IMR-90 (cell line): Measurements from ENCODE around the gene GJA10. TPM values are rescaled to one million over a fixed set of nuclear protein-coding genes. Genes with fewer than 3 reads are reported as not detected.

ENCODE experiments used
- ATAC-seq: fragments of 200-7000 bp; cut with Tn5 transposase; 2 replicates; pipeline ENCODE4 v1.9.1; 2020; ENCODE audit warnings: low read depth, mild to moderate bottlenecking, moderate library complexity
- BruUV-seq: library from RNA; stranded (reverse); fragments of 400-500 nt; replicated peaks from 2 replicates; lab custom pipeline; 2021; lab: Mats Ljungman, UMichigan
- CTCF ChIA-PET: fragments of 300-600 bp; formaldehyde crosslinking; extraction: SDS; loops from one replicate; lab custom pipeline; 2021; ENCODE audit warnings: antibody characterized with exemption; lab: Yijun Ruan, JAX
- POLR2A ChIA-PET: fragments of 300-600 bp; sonication (Branson Sonifier 250); formaldehyde crosslinking; loops from one replicate; lab custom pipeline; 2022; ENCODE audit warnings: antibody characterized with exemption; ENCODE audit not compliant: unreplicated experiment; lab: Charles Lee
- DNase-seq: peaks from one replicate; pipeline ENCODE4 v3.0.0; 2013
- H2AFZ ChIP-seq: replicated peaks from 2 replicates; pipeline ENCODE3; 2013; ENCODE audit warnings: low read length, mild to moderate bottlenecking; ENCODE audit not compliant: poor library complexity
- H2AK5ac ChIP-seq: 2 replicates; pipeline ENCODE4 v1.6.1; 2013; ENCODE audit warnings: low read depth, low read length, inconsistent platforms
- H2AK9ac ChIP-seq: replicated peaks from 2 replicates; pipeline ENCODE3; 2013; ENCODE audit warnings: mild to moderate bottlenecking, low read depth, low read length, moderate library complexity; ENCODE audit not compliant: poor library complexity
- H2BK120ac ChIP-seq: 2 replicates; pipeline ENCODE4 v1.6.1; 2013; ENCODE audit warnings: low read depth, low read length, inconsistent platforms
- H2BK15ac ChIP-seq: 3 replicates; pipeline ENCODE4 v1.6.1; 2013; ENCODE audit warnings: low read depth, low read length, inconsistent platforms
- H2BK20ac ChIP-seq: 2 replicates; pipeline ENCODE4 v1.6.1; 2013; ENCODE audit warnings: low read depth, mild to moderate bottlenecking, inconsistent platforms, low read length, moderate library complexity
- H2BK5ac ChIP-seq: 2 replicates; pipeline ENCODE4 v1.6.1; 2013; ENCODE audit warnings: mild to moderate bottlenecking, low read depth, low read length, inconsistent platforms; ENCODE audit not compliant: poor library complexity, severe bottlenecking
- H3K14ac ChIP-seq: replicated peaks from 2 replicates; pipeline ENCODE4 v1.6.1; 2013; ENCODE audit warnings: low read depth, low read length, inconsistent platforms
- H3K18ac ChIP-seq: 2 replicates; pipeline ENCODE4 v1.6.1; 2013; ENCODE audit warnings: low read depth, low read length, control low read depth
- H3K23ac ChIP-seq: 2 replicates; pipeline ENCODE4 v1.6.1; 2013; ENCODE audit warnings: low read depth, low read length, inconsistent platforms
- H3K27ac ChIP-seq: 2 replicates; pipeline ENCODE4 v1.5.1; 2013; ENCODE audit warnings: mild to moderate bottlenecking, control low read depth, low read length; ENCODE audit not compliant: insufficient read depth
- H3K27me3 ChIP-seq: 2 replicates; pipeline ENCODE4 v1.6.1; 2013; ENCODE audit warnings: low read length; ENCODE audit not compliant: control insufficient read depth, insufficient read depth
- H3K36me3 ChIP-seq: 2 replicates; pipeline ENCODE4 v1.6.1; 2013; ENCODE audit warnings: low read length, mixed read lengths; ENCODE audit not compliant: control insufficient read depth, insufficient read depth
- H3K4ac ChIP-seq: 2 replicates; pipeline ENCODE4 v1.6.1; 2013; ENCODE audit warnings: low read depth, low read length, inconsistent platforms
- H3K4me1 ChIP-seq: 2 replicates; pipeline ENCODE4 v1.6.1; 2013; ENCODE audit warnings: low read length, mixed read lengths; ENCODE audit not compliant: control insufficient read depth, insufficient read depth
- H3K4me2 ChIP-seq: 2 replicates; pipeline ENCODE4 v1.6.1; 2013; ENCODE audit warnings: low read depth, mild to moderate bottlenecking, control low read depth, low read length, moderate library complexity
- H3K4me3 ChIP-seq: 2 replicates; pipeline ENCODE4 v1.5.1; 2013; ENCODE audit warnings: low read depth, mild to moderate bottlenecking, control low read depth, low read length, moderate library complexity; ENCODE audit not compliant: insufficient read depth
- H3K56ac ChIP-seq: 2 replicates; pipeline ENCODE4 v1.6.1; 2013; ENCODE audit warnings: low read length, inconsistent platforms; ENCODE audit not compliant: insufficient read depth; ENCODE audit errors: extremely low read depth
- H3K79me1 ChIP-seq, 2 experiments: 2 replicates each; pipeline ENCODE4 v1.6.1; 2013; ENCODE audit warnings: low read length in 2 of 2, inconsistent platforms in 1 of 2, low read depth in 1 of 2
- H3K9ac ChIP-seq: 2 replicates; pipeline ENCODE4 v1.6.1; 2013; ENCODE audit warnings: low read depth, low read length, control low read depth
- H3K9me1 ChIP-seq: 2 replicates; pipeline ENCODE4 v1.6.1; 2013; ENCODE audit warnings: low read length, inconsistent platforms; ENCODE audit not compliant: insufficient read depth
- H3K9me3 ChIP-seq: 2 replicates; pipeline ENCODE4 v1.6.1; 2013; ENCODE audit warnings: low read length; ENCODE audit not compliant: control insufficient read depth, insufficient read depth
- H4K20me1 ChIP-seq: 2 replicates; pipeline ENCODE4 v1.6.1; 2013; ENCODE audit warnings: low read length, inconsistent platforms; ENCODE audit not compliant: insufficient read depth
- H4K5ac ChIP-seq: 2 replicates; pipeline ENCODE4 v1.6.1; 2013; ENCODE audit warnings: mild to moderate bottlenecking, low read depth, low read length, control low read depth
- H4K8ac ChIP-seq, 2 experiments: 2 replicates each; pipeline ENCODE4 v1.6.1; 2013; ENCODE audit warnings: low read depth in 2 of 2, low read length in 2 of 2, control low read depth in 1 of 2, inconsistent platforms in 1 of 2
- H4K91ac ChIP-seq: 2 replicates; pipeline ENCODE4 v1.6.1; 2013; ENCODE audit warnings: low read depth, low read length, inconsistent platforms; ENCODE audit not compliant: insufficient read depth
- CEBPB ChIP-seq: IDR thresholded peaks from 2 replicates; pipeline ENCODE4 v1.6.1; 2012; ENCODE audit warnings: low read depth, low read length, improper control_type of control experiment
- CTCF ChIP-seq: conservative IDR thresholded peaks from 2 replicates; pipeline ENCODE4 v1.5.1; 2012; ENCODE audit warnings: mild to moderate bottlenecking, low read depth, low read length, improper control_type of control experiment
- ELK1 ChIP-seq: fragments of 150-350 bp; IDR thresholded peaks from 2 replicates; pipeline ENCODE4 v1.6.1; 2016; ENCODE audit warnings: low read depth, mild to moderate bottlenecking, low read length, moderate library complexity, borderline replicate concordance
- RAD21 ChIP-seq: IDR thresholded peaks from 2 replicates; pipeline ENCODE4 v1.6.1; 2012; ENCODE audit warnings: low read length, improper control_type of control experiment
- SMC3 ChIP-seq: fragments of 150-350 bp; IDR thresholded peaks from 2 replicates; pipeline ENCODE4 v1.6.1; 2016; ENCODE audit warnings: low read depth, mild to moderate bottlenecking, antibody characterized with exemption, low read length, moderate library complexity
- whole genome bisulfite sequencing, 2 experiments: methylation state at CpG; one replicate each; pipeline versions ENCODE4 v1.1.5 to v1.1.7; 2013; ENCODE audit warnings: missing lambda C conversion rate in 2 of 2; ENCODE audit not compliant: insufficient read length in 1 of 2; ENCODE audit errors: extremely low coverage in 2 of 2; 5-methylcytosine and 5-hydroxymethylcytosine counted together
- dilution Hi-C: fragments of 300-500 bp; cut with HindIII; formaldehyde crosslinking; loops from one replicate; pipeline ENCODE4 v1.14.3; 2018; ENCODE audit warnings: low sequenced_read_pairs; ENCODE audit not compliant: unreplicated experiment
- in situ Hi-C: fragments of 300-500 bp; cut with MboI; formaldehyde crosslinking; loops from 3 replicates; pipeline ENCODE4 v1.14.3; 2019; ENCODE audit warnings: low sequenced_read_pairs, inconsistent platforms, mixed read lengths
- intact Hi-C: fragments of 100-400 bp; cut with micrococcal nuclease; formaldehyde crosslinking; loops from 2 replicates; pipeline ENCODE4 v1.10.0; 2022
- polyA plus RNA-seq, 3 experiments: library from polyadenylated mRNA; depleted of rRNA; stranded (reverse); fragments of >200 nt; gene quantifications; 2 replicates each; pipeline ENCODE4 v1.2.3, GENCODE V29; 2012; ENCODE audit warnings: low replicate concordance in 1 of 3
- total RNA-seq: library from RNA; depleted of rRNA; stranded (reverse); fragments of >200 nt; gene quantifications from 2 replicates; pipeline ENCODE4 v1.2.3, GENCODE V29; 2012

Gene GJA10
- total and polyA plus RNA-seq, 2 of the 4 experiments (the other 2 are of a cell fraction): not detected

GRCh38 chr6:89940225-89941027 is 46.2 kb downstream of the GJA10 start:
- POLR2A ChIA-PET: no interaction called here
- H4K5ac ChIP-seq: no peak overlapping the region
- no peaks in the 10 kb centered on the region for H3K9me1 ChIP-seq
- no peak overlapping the region for H4K91ac ChIP-seq
- no peak overlapping the region for H2AFZ ChIP-seq
- peak; percentile 99 for ATAC-seq
- BruUV-seq: no TSS peak
- H2BK20ac ChIP-seq: no peak overlapping the region
- H3K27ac ChIP-seq: no peak overlapping the region
- no peak overlapping the region for H2AK9ac ChIP-seq
- CTCF ChIA-PET: interaction anchor here (0.5 to 1.9 kb wide), 31 partner anchors 8 to 632 kb away, joined by 3 to 27 read pairs (median 4); no protein-coding TSS in a partner anchor
- H3K27me3 ChIP-seq: no peaks in the 10 kb centered on the region
- intact Hi-C loops: loop anchor here (1.0 to 2.0 kb wide), 4 partner anchors 278 to 539 kb away; partner anchors contain the start of gene BACH2
- H3K18ac ChIP-seq: no peak overlapping the region
- peak; percentile 86 for DNase-seq
- H3K36me3 ChIP-seq: no peaks in the 10 kb centered on the region
- no peak overlapping the region for H3K4ac ChIP-seq
- no peak overlapping the region for H3K9ac ChIP-seq
- H2BK15ac ChIP-seq: no peak overlapping the region
- no peaks in the 10 kb centered on the region for H3K9me3 ChIP-seq
- H3K4me2 ChIP-seq: no peak overlapping the region
- H3K79me1 ChIP-seq: no peaks in the 10 kb centered on the region
- H3K23ac ChIP-seq: no peak overlapping the region
- TF ChIP-seq CTCF (peak; percentile 92), CEBPB (peak; percentile 94), RAD21 (peak; percentile 97), SMC3 (peak; percentile 98), ELK1 (no peak)
- no peak overlapping the region for H4K8ac ChIP-seq
- no peaks in the 10 kb centered on the region; the same call in 1 of the 2 replicates for H3K4me1 ChIP-seq
- H4K20me1 ChIP-seq: no peaks in the 10 kb centered on the region
- no peak overlapping the region for H3K14ac ChIP-seq
- WGBS, 2 experiments: 0% methylated on average over 1 of the region's 9 CpGs; no CpG with 5 or more reads in 1 of the 2 experiments
- dilution Hi-C loops: no loop called here
- no peak overlapping the region for H2BK5ac ChIP-seq
- no peak overlapping the region for H2BK120ac ChIP-seq
- H3K56ac ChIP-seq: no peak overlapping the region
- in situ Hi-C loops: loop anchor here (5.0 kb wide), 1 partner anchor 537 kb away; no protein-coding TSS in a partner anchor
- no peak overlapping the region for H2AK5ac ChIP-seq
- no peak overlapping the region for H3K4me3 ChIP-seq
